ENCODE results near the gene RNF44. TPM values are rescaled to one million over a fixed set of nuclear protein-coding genes. Genes with fewer than 3 reads are reported as not detected.
A peak's percentile ranks its signal among the peaks of the same experiment; 100 is the strongest.
"Not testable (repeated sequence)": the region's sequence is repeated elsewhere in the genome, so short reads cannot be mapped to it uniquely, and the experiment has no call there.

RNF44 gene
- total RNA-seq, 1 experiment from 2014 or later, result 84.2 TPM

GRCh38 chr5:176557846-176558245 lies 20.6 kb upstream of the RNF44 start:
- H3K27me3 Mint-ChIP-seq (ENCODE audit: insufficient read depth, unreplicated experiment), result peaks cover 4% of the 10 kb centered on the region
- no peak for DNase-seq
- intact Hi-C loops (cut with micrococcal nuclease; ENCODE audit: unreplicated experiment), result no loop called here

GRCh38 chr5:176553260-176554085 lies 16.3 kb upstream of the RNF44 start:
- H3K4me1 Mint-ChIP-seq (ENCODE audit: low read depth, unreplicated experiment), result no peaks in the 10 kb centered on the region
- no peaks in the 10 kb centered on the region for H3K27me3 ChIP-seq (replicated peaks; ENCODE audit: control insufficient read depth, insufficient read depth, low read length)
- no peak overlapping the region for H3K4me3 Mint-ChIP-seq (ENCODE audit: unreplicated experiment)
- H3K36me3 Mint-ChIP-seq (ENCODE audit: insufficient read depth, unreplicated experiment), result no peaks in the 10 kb centered on the region
- H3K27me3 Mint-ChIP-seq (ENCODE audit: insufficient read depth, unreplicated experiment), result no peaks in the 10 kb centered on the region
- BruUV-seq (replicated peaks), result no TSS peak
- H3K9me3 Mint-ChIP-seq (ENCODE audit: unreplicated experiment), result no peaks in the 10 kb centered on the region
- peaks cover 7% of the 10 kb centered on the region; the same call in 1 of the 2 replicates for H3K4me1 ChIP-seq
- no peak for TF ChIP-seq CTCF (IDR thresholded peaks at IDR 0.05; ENCODE audit: insufficient read depth in 1 of 2, low read depth in 1 of 2, low read length in 1 of 2, severe bottlenecking in 1 of 2, unreplicated experiment in 1 of 2)
- no peak overlapping the region for H3K4me3 ChIP-seq (ENCODE audit: low read depth, low read length)
- H3K27ac Mint-ChIP-seq (ENCODE audit: unreplicated experiment), result no peak overlapping the region
- no peaks in the 10 kb centered on the region for H3K36me3 ChIP-seq (ENCODE audit: control insufficient read depth, insufficient read depth, low read length)
- peak in 1 of 2 experiments; percentile 42 for DNase-seq
- intact Hi-C loops (cut with micrococcal nuclease; ENCODE audit: unreplicated experiment), result no loop called here
- ChIA-PET POLR2A (no interaction called here), CTCF (interaction anchor here (0.6 kb wide), 1 partner anchor 148 kb away, joined by 7 read pairs; no protein-coding TSS in a partner anchor)
- H3K9me3 ChIP-seq, result no peaks in the 10 kb centered on the region

More at GRCh38 chr5:176557846-176558245, 20.6 kb upstream of the RNF44 start:
- Mint-ChIP-seq H3K9me3 (ENCODE audit: unreplicated experiment) (no peaks in the 10 kb centered on the region), H3K36me3 (ENCODE audit: insufficient read depth, unreplicated experiment) (no peaks in the 10 kb centered on the region), H3K4me3 (ENCODE audit: unreplicated experiment) (no peak overlapping the region), H3K4me1 (ENCODE audit: low read depth, unreplicated experiment) (no peaks in the 10 kb centered on the region), H3K27ac (ENCODE audit: unreplicated experiment) (no peak overlapping the region)
- CTCF ChIA-PET, result no interaction called here
- Histone ChIP-seq H3K4me1 (no peaks in the 10 kb centered on the region), H3K9me3 (0 out of 2 replicates have a peak, but pooled peaks cover 3% of the 10 kb centered on the region), H3K27me3 (replicated peaks; ENCODE audit: control insufficient read depth, insufficient read depth, low read length) (no peaks in the 10 kb centered on the region), H3K4me3 (ENCODE audit: low read depth, low read length) (no peak overlapping the region), H3K36me3 (ENCODE audit: control insufficient read depth, insufficient read depth, low read length) (no peaks in the 10 kb centered on the region)
- POLR2A ChIA-PET, result no interaction called here
- TF ChIP-seq CTCF (IDR thresholded peaks at IDR 0.05; ENCODE audit: insufficient read depth in 1 of 2, low read depth in 1 of 2, low read length in 1 of 2, severe bottlenecking in 1 of 2, unreplicated experiment in 1 of 2), result no peak
- BruUV-seq (replicated peaks), result no TSS peak

- CTCF ChIA-PET, result no interaction called here
- intact Hi-C loops (cut with micrococcal nuclease; ENCODE audit: unreplicated experiment), result no loop called here
- H3K27ac Mint-ChIP-seq (ENCODE audit: unreplicated experiment), result no peak overlapping the region
Observed at GRCh38 chr5:176552332-176552869, 15.2 kb upstream of the RNF44 start.

GRCh38 chr5:176550937-176551336 lies 13.7 kb upstream of the RNF44 start:
- H3K27ac Mint-ChIP-seq (ENCODE audit: unreplicated experiment); H3K9me3 ChIP-seq; H3K4me3 ChIP-seq (ENCODE audit: low read depth, low read length); intact Hi-C loops (cut with micrococcal nuclease; ENCODE audit: unreplicated experiment); H3K36me3 Mint-ChIP-seq (ENCODE audit: insufficient read depth, unreplicated experiment); H3K4me1 Mint-ChIP-seq (ENCODE audit: low read depth, unreplicated experiment); H3K9me3 Mint-ChIP-seq (ENCODE audit: unreplicated experiment); POLR2A ChIA-PET; BruUV-seq (replicated peaks); H3K36me3 ChIP-seq (ENCODE audit: control insufficient read depth, insufficient read depth, low read length); H3K27me3 ChIP-seq (replicated peaks; ENCODE audit: control insufficient read depth, insufficient read depth, low read length); H3K27me3 Mint-ChIP-seq (ENCODE audit: insufficient read depth, unreplicated experiment); CTCF ChIA-PET; DNase-seq; H3K4me3 Mint-ChIP-seq (ENCODE audit: unreplicated experiment): not testable (repeated sequence)
- peaks cover 10% of the 10 kb centered on the region for H3K4me1 ChIP-seq

More at GRCh38 chr5:176552332-176552869, 15.2 kb upstream of the RNF44 start:
- no peaks in the 10 kb centered on the region for H3K36me3 ChIP-seq (ENCODE audit: control insufficient read depth, insufficient read depth, low read length)
- Mint-ChIP-seq H3K36me3 (ENCODE audit: insufficient read depth, unreplicated experiment) (no peaks in the 10 kb centered on the region), H3K4me3 (ENCODE audit: unreplicated experiment) (no peak overlapping the region), H3K27me3 (ENCODE audit: insufficient read depth, unreplicated experiment) (no peaks in the 10 kb centered on the region), H3K9me3 (ENCODE audit: unreplicated experiment) (no peaks in the 10 kb centered on the region), H3K4me1 (ENCODE audit: low read depth, unreplicated experiment) (no peaks in the 10 kb centered on the region)
- H3K9me3 ChIP-seq, result no peaks in the 10 kb centered on the region
- no TSS peak for BruUV-seq (replicated peaks)
- POLR2A ChIA-PET, result interaction anchor here (0.5 kb wide), 1 partner anchor 9 kb away, joined by 3 read pairs; no protein-coding TSS in a partner anchor
- no peak for DNase-seq
- TF ChIP-seq CTCF (IDR thresholded peaks at IDR 0.05; ENCODE audit: insufficient read depth in 1 of 2, low read depth in 1 of 2, low read length in 1 of 2, severe bottlenecking in 1 of 2, unreplicated experiment in 1 of 2), result no peak
- H3K4me3 ChIP-seq (ENCODE audit: low read depth, low read length), result no peak overlapping the region
- peaks cover 7% of the 10 kb centered on the region; the same call in 1 of the 2 replicates for H3K4me1 ChIP-seq
- no peaks in the 10 kb centered on the region for H3K27me3 ChIP-seq (replicated peaks; ENCODE audit: control insufficient read depth, insufficient read depth, low read length)

Measured in Caco-2 (cell line).